Transverse colon (tissue), 4 donors: ENCODE measurements around the gene B4GALNT1. TPM values are rescaled to one million over a fixed set of nuclear protein-coding genes. Genes with fewer than 3 reads are reported as not detected.

Source experiments
- DNase-seq: peaks from one replicate; pipeline ENCODE4 v3.0.0-alpha.2; 2019
- H3K27ac ChIP-seq, 4 donors: fragments of 200-600 bp; sonication (generic); 2 replicates each; pipeline ENCODE4 v1.5.1; 2016 to 2018; ENCODE audit warnings: inconsistent platforms in 4 of 4
- H3K27me3 ChIP-seq: fragments of 200-600 bp; sonication (generic); 2 replicates; pipeline ENCODE4 v1.5.1; 2017; ENCODE audit warnings: inconsistent platforms
- H3K36me3 ChIP-seq, 4 donors: fragments of 200-600 bp; sonication (generic); 2 replicates each; pipeline ENCODE4 v1.5.1; 2017 to 2019; ENCODE audit warnings: inconsistent platforms in 4 of 4
- H3K4me1 ChIP-seq, 4 donors: fragments of 200-600 bp; sonication (generic); 2 replicates each; pipeline ENCODE4 v1.5.1; 2017 to 2020; ENCODE audit warnings: inconsistent platforms in 4 of 4
- H3K4me3 ChIP-seq, 4 donors: fragments of 200-600 bp; sonication (generic); 1 replicate in 1 of 4; 2 replicates in 3 of 4; pipeline versions ENCODE4 v1.5.1 to v1.6.1; 2017 to 2019; ENCODE audit warnings: inconsistent platforms in 4 of 4
- H3K9me3 ChIP-seq, 2 donors: fragments of 200-600 bp; sonication (generic); 2 replicates each; pipeline ENCODE4 v1.5.1; 2017 to 2019; ENCODE audit warnings: inconsistent platforms in 2 of 2
- EP300 ChIP-seq: sonication (generic); formaldehyde crosslinking; IDR thresholded peaks from one replicate; pipeline ENCODE4 v1.6.1; 2017; ENCODE audit warnings: antibody characterized with exemption, low read depth
- POLR2A ChIP-seq: fragments of 450-650 bp; IDR thresholded peaks from one replicate; pipeline ENCODE4 v1.6.1; 2016; ENCODE audit warnings: antibody characterized with exemption, mild to moderate bottlenecking, moderate library complexity
- POLR2AphosphoS5 ChIP-seq, 3 donors: sonication (generic); formaldehyde crosslinking; IDR thresholded peaks; one replicate each; pipeline ENCODE4 v1.6.1; 2016; ENCODE audit warnings: antibody characterized with exemption in 3 of 3
- WGBS, 2 donors: methylation state at CpG; one replicate each; pipeline ENCODE4 v1.1.5; 2018; ENCODE audit warnings: low coverage in 1 of 2; 5-methylcytosine and 5-hydroxymethylcytosine counted together
- in situ Hi-C, 4 donors: fragments of 200-750 bp; cut with MboI; loops; one replicate each; pipeline versions ENCODE4 v1.15.0 to v1.15.1; 2017; ENCODE audit warnings: low sequenced_read_pairs in 3 of 4, low pct_ligation_motif_present in 1 of 4, low pct_unique_long_range_greater_than_20kb in 1 of 4
- intact Hi-C: fragments of 100-400 bp; cut with DNase I; formaldehyde crosslinking; loops from one replicate; pipeline ENCODE4 v1.15.1; 2023; ENCODE audit warnings: low total_unique reads
- total RNA-seq, 4 donors: library from RNA; depleted of rRNA; stranded (reverse); fragments of >200 nt; gene quantifications; one replicate each; pipeline ENCODE4 v1.1.0, GENCODE V29; 2016
- TF ChIP-seq, protein P1 (sequence below), 5 experiments: fragments of 200-600 bp in 3 of 5; fragments of 450-650 bp in 2 of 5; sonication (generic) in 3 of 5; IDR thresholded peaks; 1 replicate in 2 of 5; 2 replicates in 3 of 5; pipeline ENCODE4 v1.5.1; 2016 to 2017; ENCODE audit warnings: antibody characterized with exemption in 5 of 5, inconsistent platforms in 3 of 5, mild to moderate bottlenecking in 2 of 5, moderate library complexity in 1 of 5

Gene B4GALNT1
- total RNA-seq, 4 donors from 2014 or later, result 0.68 to 6.4 (median 2.1) TPM; not detected in 1

DNA sequence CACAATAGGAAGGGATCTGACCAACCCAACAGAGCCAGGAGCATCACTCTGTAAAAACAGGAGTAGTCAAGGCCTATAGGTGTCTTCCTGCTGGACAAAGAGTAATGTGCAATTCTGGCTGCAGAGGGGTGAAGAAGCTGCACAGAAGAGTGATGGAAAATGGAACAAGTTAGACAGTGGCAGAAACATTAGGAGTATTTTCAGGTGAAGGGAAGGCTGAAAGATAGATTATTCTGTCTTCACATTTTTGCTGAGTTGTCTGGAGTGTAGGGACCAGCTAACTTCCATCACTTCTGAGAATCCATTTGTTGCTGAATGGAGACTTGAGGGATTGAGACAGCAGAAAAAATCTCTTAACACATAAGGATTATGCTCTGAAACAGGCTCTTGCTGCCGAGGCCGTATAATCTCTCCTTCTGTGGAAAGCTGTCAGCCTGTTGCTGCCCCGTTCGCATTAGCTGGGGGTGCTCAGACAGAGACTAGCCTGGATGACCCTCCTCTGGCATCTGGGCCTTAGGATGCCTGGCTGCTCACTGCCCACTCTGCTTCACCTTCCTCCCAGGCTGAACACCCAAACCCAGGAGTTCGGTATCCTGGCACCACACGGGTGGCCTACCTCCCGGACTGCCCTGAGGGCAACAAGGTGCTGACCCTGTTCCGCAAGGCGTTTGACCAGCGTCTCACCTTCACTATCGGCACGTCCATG, 24.9 kb downstream of the B4GALNT1 start:
- intact Hi-C loops, result no loop called here
- WGBS, 2 donors, result 87% methylated on average over 12 of the region's 12 CpGs; no CpG with 5 or more reads in 1 of the 2 donors
- H3K4me1 ChIP-seq, result peaks cover 3 to 59% (median 24%) of the 10 kb centered on the region in 4 donors

GRCh38 chr12:57606821-57607220, 26.2 kb downstream of the B4GALNT1 start:
- in situ Hi-C loops, result no loop called here
- Histone ChIP-seq H3K27ac (no peak overlapping the region), H3K4me3 (no peak overlapping the region), H3K4me1 (peaks cover 3 to 51% (median 24%) of the 10 kb centered on the region in 4 donors), H3K27me3 (peaks cover 43% of the 10 kb centered on the region), H3K36me3 (peaks cover 0 to 5% (median 2%) of the 10 kb centered on the region in 4 donors), H3K9me3 (no peaks in the 10 kb centered on the region)
- TF ChIP-seq, protein P1, sequence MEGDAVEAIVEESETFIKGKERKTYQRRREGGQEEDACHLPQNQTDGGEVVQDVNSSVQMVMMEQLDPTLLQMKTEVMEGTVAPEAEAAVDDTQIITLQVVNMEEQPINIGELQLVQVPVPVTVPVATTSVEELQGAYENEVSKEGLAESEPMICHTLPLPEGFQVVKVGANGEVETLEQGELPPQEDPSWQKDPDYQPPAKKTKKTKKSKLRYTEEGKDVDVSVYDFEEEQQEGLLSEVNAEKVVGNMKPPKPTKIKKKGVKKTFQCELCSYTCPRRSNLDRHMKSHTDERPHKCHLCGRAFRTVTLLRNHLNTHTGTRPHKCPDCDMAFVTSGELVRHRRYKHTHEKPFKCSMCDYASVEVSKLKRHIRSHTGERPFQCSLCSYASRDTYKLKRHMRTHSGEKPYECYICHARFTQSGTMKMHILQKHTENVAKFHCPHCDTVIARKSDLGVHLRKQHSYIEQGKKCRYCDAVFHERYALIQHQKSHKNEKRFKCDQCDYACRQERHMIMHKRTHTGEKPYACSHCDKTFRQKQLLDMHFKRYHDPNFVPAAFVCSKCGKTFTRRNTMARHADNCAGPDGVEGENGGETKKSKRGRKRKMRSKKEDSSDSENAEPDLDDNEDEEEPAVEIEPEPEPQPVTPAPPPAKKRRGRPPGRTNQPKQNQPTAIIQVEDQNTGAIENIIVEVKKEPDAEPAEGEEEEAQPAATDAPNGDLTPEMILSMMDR (IDR thresholded peaks at IDR 0.05), result no peak
- TF ChIP-seq POLR2AphosphoS5 (IDR thresholded peaks at IDR 0.05), result no peak
- TF ChIP-seq POLR2A, result no peak
- TF ChIP-seq EP300, result no peak
- intact Hi-C loops, result no loop called here
- DNase-seq, result no peak
- 83% methylated on average over 11 of the region's 11 CpGs; no CpG with 5 or more reads in 1 of the 2 donors for WGBS, 2 donors

More for the DNA sequence above, 24.9 kb downstream of the B4GALNT1 start:
- Histone ChIP-seq H3K27ac (peak overlapping the region in 3 of 4 donors; percentile 81 to 93 (median 87)), H3K36me3 (no peaks in the 10 kb centered on the region), H3K27me3 (peaks cover 55% of the 10 kb centered on the region), H3K4me3 (no peak overlapping the region), H3K9me3 (no peaks in the 10 kb centered on the region)
- DNase-seq, result no peak
- TF ChIP-seq POLR2AphosphoS5 (IDR thresholded peaks at IDR 0.05) (no peak), POLR2A (no peak), EP300 (no peak)
- TF ChIP-seq, protein P1 (IDR thresholded peaks at IDR 0.05), result no peak
- in situ Hi-C loops, result no loop called here

GRCh38 chr12:57606399-57606798, 26.6 kb downstream of the B4GALNT1 start:
- Histone ChIP-seq H3K4me3 (no peak overlapping the region), H3K36me3 (peaks cover 0 to 8% (median 4%) of the 10 kb centered on the region in 4 donors), H3K9me3 (no peaks in the 10 kb centered on the region), H3K27ac (peak overlapping the region in 3 of 4 donors; percentile 86 to 95 (median 93)), H3K27me3 (peaks cover 38% of the 10 kb centered on the region), H3K4me1 (peaks cover 3 to 47% (median 22%) of the 10 kb centered on the region in 4 donors)
- 75 to 90% methylated on average over 2 of the region's 2 CpGs for WGBS, 2 donors
- DNase-seq, result no peak
- TF ChIP-seq POLR2A (no peak), POLR2AphosphoS5 (IDR thresholded peaks at IDR 0.05) (no peak), EP300 (no peak)
- TF ChIP-seq, protein P1 (IDR thresholded peaks at IDR 0.05), result no peak
- in situ Hi-C loops, result no loop called here
- intact Hi-C loops, result no loop called here

DNA sequence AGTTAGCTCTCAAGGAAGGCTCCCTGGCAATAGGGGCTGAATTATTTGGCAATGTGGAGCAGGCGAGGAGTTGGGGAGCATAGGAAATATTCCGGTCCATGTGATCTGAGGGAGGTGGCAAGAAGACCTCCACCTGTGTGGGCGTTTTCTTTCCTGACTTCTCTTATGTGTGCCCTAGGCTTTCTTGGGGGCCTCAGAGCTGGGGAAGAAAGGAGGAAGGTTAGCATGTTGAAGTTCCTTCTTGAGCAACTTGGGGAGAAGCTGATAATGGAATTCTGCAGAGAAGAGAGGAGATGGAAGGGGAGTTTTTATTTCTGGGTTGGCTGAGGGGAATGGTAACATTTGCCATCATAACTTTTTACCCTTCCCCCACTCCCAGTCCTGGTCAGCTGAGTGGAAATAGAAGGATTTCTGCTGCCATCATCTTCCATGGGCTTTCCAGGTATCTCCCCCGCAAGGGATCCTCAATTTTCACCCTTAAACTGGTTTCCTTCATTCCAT, 27.1 kb downstream of the B4GALNT1 start:
- 66 to 70% methylated on average over 2 to 4 of the region's 4 CpGs for WGBS, 2 donors
- TF ChIP-seq EP300 (no peak), POLR2AphosphoS5 (IDR thresholded peaks at IDR 0.05) (no peak), POLR2A (no peak)
- TF ChIP-seq, protein P1 (IDR thresholded peaks at IDR 0.05), result no peak
- in situ Hi-C loops, result no loop called here
- H3K27ac ChIP-seq, result peak overlapping the region; percentile 81 to 95 (median 90)
- H3K36me3 ChIP-seq, result peaks cover 0 to 14% (median 6%) of the 10 kb centered on the region in 4 donors
- H3K4me3 ChIP-seq, result peak overlapping the region in 2 of 4 donors; percentile 54 to 55
- DNase-seq, result no peak
- intact Hi-C loops, result no loop called here
- no peaks in the 10 kb centered on the region for H3K9me3 ChIP-seq
- peaks cover 33% of the 10 kb centered on the region for H3K27me3 ChIP-seq
- H3K4me1 ChIP-seq, result peaks cover 3 to 41% (median 18%) of the 10 kb centered on the region in 4 donors
